Small intestine (tissue), 7 donors: ENCODE measurements around the gene FXYD5. TPM values are rescaled to one million over a fixed set of nuclear protein-coding genes. Genes with fewer than 3 reads are reported as not detected.

Experiments
- DNase-seq, 2 donors: peaks; one replicate each; pipeline versions ENCODE4 v3.0.0 to v3.0.0-alpha.2; 2013
- FAIRE-seq: peaks from 2 replicates; lab custom pipeline; 2012; peaks lifted over from hg19 to GRCh38; lab: Jason Lieb, UNC
- H3K27ac ChIP-seq, 3 donors: one replicate each; pipeline ENCODE4 v1.5.1; 2013; ENCODE audit warnings: low read length in 2 of 3, mild to moderate bottlenecking in 2 of 3, control low read depth in 1 of 3, inconsistent platforms in 1 of 3, low read depth in 1 of 3, moderate library complexity in 1 of 3
- H3K27me3 ChIP-seq, 3 donors: one replicate each; pipeline ENCODE4 v1.6.1; 2013; ENCODE audit warnings: low read length in 3 of 3, inconsistent platforms in 1 of 3; ENCODE audit not compliant: control insufficient read depth in 3 of 3, insufficient read depth in 3 of 3
- H3K36me3 ChIP-seq, 3 donors: one replicate each; pipeline ENCODE4 v1.6.1; 2013; ENCODE audit warnings: low read length in 3 of 3, inconsistent platforms in 1 of 3, low read depth in 1 of 3, mild to moderate bottlenecking in 1 of 3, moderate library complexity in 1 of 3; ENCODE audit not compliant: control insufficient read depth in 3 of 3, insufficient read depth in 2 of 3
- H3K4me1 ChIP-seq, 3 donors: one replicate each; pipeline ENCODE4 v1.6.1; 2013; ENCODE audit warnings: low read length in 2 of 3, inconsistent platforms in 1 of 3, low read depth in 1 of 3, mild to moderate bottlenecking in 1 of 3, moderate library complexity in 1 of 3; ENCODE audit not compliant: control insufficient read depth in 3 of 3, insufficient read depth in 2 of 3
- H3K4me3 ChIP-seq, 3 donors: one replicate each; pipeline ENCODE4 v1.5.1; 2013; ENCODE audit warnings: low read length in 3 of 3, control low read depth in 1 of 3, inconsistent platforms in 1 of 3, low read depth in 1 of 3, mild to moderate bottlenecking in 1 of 3, moderate library complexity in 1 of 3
- H3K9me3 ChIP-seq, 2 donors: one replicate each; pipeline ENCODE4 v1.6.1; 2013; ENCODE audit warnings: low read depth in 1 of 2, low read length in 1 of 2; ENCODE audit not compliant: control insufficient read depth in 2 of 2, insufficient read depth in 1 of 2
- WGBS, 3 donors: extraction: QIAGEN DNeasy Blood & Tissue Kit; methylation state at CpG; one replicate each; pipeline ENCODE4 v1.1.7; 2013; 5-methylcytosine and 5-hydroxymethylcytosine counted together
- polyA plus RNA-seq, 4 donors: library from polyadenylated mRNA; stranded (reverse) in 3 of 4; unstranded in 1 of 4; fragments of 200-250 nt in 3 of 4; fragments of 120-200 nt in 1 of 4; gene quantifications; one replicate each; pipeline versions ENCODE4 v1.2.1 to v1.2.3, GENCODE V29; 2013
- donor health status: healthy with polysubstance abuse.
- donor health status: control.
- donor health status: control.
- donor health status: Bipolar disorder and iron deficiency.
- donor health status: healthy.

The FXYD5 gene
- polyA plus RNA-seq, 4 donors, result 3.4 to 60.5 (median 30.2) TPM

DNA sequence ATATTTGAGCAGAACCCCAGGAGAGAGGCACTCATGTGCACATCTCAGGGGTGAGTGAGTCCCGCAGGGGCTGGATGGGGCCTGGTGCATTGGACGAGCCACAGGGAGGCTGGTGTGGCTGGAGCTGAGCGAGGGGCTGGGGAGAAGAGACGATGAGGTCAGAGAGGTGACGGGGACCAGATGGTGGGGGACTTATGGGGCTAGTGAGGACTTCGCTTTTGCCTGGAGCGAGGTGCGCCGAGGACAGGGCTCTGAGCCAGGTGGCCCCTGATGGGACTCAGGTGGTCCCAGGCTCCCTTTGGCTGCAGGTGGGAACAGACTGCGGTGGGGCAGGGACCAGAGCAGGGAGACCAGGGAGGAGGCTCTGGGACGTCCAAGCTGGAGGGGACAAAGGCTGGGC, 45.8 kb upstream of the FXYD5 start:
- peaks cover 0 to 2% (median 0%) of the 10 kb centered on the region in 3 donors for H3K4me1 ChIP-seq
- H3K4me3 ChIP-seq, result no peak overlapping the region
- DNase-seq, result no peak
- H3K36me3 ChIP-seq, result no peaks in the 10 kb centered on the region
- peaks cover 0 to 6% of the 10 kb centered on the region in 2 donors for H3K9me3 ChIP-seq
- FAIRE-seq, result no peak
- H3K27ac ChIP-seq, result no peak overlapping the region
- 80 to 86% (median 80%) methylated on average over 11 of the region's 11 CpGs for WGBS, 3 donors
- H3K27me3 ChIP-seq, result no peaks in the 10 kb centered on the region

DNA sequence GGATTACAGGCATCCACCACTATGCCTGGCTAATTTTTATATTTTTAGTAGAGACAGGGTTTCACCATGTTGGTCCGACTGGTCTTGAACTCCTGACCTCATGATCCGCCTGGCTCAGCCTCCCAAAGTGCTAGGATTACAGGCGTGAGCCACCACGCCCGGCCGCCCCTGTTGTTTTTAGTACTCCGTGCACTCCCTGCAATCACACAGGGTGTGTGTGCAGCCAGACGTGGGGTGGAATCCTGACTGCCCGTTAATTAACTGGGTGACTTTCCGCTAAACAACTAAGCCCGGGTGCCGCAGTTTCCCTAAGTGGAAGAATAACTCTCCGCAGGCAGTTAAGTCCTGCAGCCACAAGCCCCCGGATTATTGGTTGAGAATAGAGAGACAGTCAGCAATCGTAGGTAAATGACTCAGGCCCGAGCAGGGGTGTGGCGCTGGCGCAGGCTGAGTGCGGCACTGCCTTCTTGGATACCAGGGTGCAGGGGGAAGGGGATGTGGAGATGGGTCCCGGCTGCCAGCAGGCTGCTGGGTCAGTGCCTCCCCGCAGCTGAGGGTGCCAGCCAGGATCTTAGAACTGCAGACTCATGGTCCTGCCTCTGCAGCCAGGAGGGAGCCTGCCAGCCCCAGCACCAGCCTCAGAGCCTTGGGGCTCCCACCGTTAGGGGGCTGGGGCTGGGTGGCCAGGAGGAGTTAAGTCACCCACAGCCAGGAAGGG, 45.0 kb upstream of the FXYD5 start:
- Histone ChIP-seq H3K27ac (no peak overlapping the region), H3K9me3 (peaks cover 0 to 6% of the 10 kb centered on the region in 2 donors), H3K4me3 (no peak overlapping the region), H3K36me3 (no peaks in the 10 kb centered on the region), H3K4me1 (peaks cover 0 to 2% (median 0%) of the 10 kb centered on the region in 3 donors), H3K27me3 (no peaks in the 10 kb centered on the region)
- FAIRE-seq (no peak), DNase-seq (no peak)
- 39 to 72% (median 41%) methylated on average over 22 of the region's 22 CpGs for WGBS, 3 donors

DNA sequence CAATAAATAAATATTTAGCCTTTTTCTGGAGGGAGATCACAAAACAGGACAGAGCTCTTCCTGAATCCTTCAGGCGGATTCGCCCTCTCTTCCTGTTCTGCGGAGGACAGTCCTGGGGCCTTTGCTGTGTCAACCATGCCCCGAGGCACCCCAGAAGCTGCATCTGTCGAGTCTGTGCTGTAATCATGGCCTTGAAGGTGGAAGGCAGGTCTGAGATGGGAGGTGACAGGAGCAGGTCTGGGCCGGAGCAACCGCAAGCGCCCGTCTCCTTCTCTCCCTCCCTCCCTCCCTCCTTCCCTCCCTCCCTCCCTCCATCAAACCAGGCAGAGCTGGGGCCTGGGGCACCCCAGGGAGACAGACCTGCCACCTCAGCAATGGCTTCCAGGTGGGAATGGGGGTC, 43.6 kb upstream of the FXYD5 start:
- FAIRE-seq (no peak), DNase-seq (no peak)
- WGBS, 3 donors, result 49 to 66% (median 59%) methylated on average over 9 of the region's 9 CpGs
- no peak overlapping the region for H3K27ac ChIP-seq
- H3K27me3 ChIP-seq, result no peaks in the 10 kb centered on the region
- H3K36me3 ChIP-seq, result no peaks in the 10 kb centered on the region
- H3K9me3 ChIP-seq, result peaks cover 0 to 2% of the 10 kb centered on the region in 2 donors
- peaks cover 0 to 12% (median 2%) of the 10 kb centered on the region in 3 donors for H3K4me1 ChIP-seq
- H3K4me3 ChIP-seq, result no peak overlapping the region

DNA sequence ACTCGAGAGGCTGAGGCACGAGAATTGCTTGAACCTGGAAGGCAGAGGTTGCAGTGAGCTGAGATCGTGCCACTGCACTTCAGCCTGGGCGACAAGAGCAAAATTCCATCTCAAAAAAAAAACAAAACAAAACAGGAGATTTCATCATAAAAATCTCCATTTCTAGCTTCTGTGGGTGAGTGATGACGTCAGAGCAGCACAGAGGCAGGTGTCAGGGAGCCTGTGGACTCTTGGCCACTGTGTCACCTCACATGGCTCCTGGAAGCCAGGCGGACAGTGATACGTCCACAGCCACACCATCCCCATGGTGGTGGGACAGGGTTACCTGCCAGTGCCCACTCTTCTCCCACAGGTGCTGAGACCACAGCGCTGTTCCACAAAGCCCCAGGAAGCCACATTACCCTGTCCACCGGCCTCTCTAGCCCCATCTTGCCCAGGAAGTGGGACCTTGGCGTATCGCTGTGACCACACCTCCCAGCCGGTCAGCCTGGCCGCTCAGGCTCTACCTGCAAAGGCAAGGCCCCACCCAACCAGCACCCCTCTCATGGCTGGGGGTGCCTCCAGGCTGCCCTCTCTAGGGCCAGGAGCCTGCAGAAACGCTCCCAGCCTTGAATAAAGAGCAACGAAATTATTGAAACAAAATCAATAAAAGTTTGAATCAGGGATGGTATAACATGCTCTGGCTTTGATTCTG, 41.4 kb upstream of the FXYD5 start:
- Histone ChIP-seq H3K36me3 (peaks cover 0 to 4% (median 0%) of the 10 kb centered on the region in 3 donors), H3K27me3 (no peaks in the 10 kb centered on the region), H3K4me3 (no peak overlapping the region), H3K4me1 (peaks cover 0 to 21% (median 0%) of the 10 kb centered on the region in 3 donors), H3K27ac (no peak overlapping the region), H3K9me3 (no peaks in the 10 kb centered on the region)
- FAIRE-seq (no peak), DNase-seq (no peak)
- 72 to 86% (median 83%) methylated on average over 15 of the region's 15 CpGs for WGBS, 3 donors

DNA sequence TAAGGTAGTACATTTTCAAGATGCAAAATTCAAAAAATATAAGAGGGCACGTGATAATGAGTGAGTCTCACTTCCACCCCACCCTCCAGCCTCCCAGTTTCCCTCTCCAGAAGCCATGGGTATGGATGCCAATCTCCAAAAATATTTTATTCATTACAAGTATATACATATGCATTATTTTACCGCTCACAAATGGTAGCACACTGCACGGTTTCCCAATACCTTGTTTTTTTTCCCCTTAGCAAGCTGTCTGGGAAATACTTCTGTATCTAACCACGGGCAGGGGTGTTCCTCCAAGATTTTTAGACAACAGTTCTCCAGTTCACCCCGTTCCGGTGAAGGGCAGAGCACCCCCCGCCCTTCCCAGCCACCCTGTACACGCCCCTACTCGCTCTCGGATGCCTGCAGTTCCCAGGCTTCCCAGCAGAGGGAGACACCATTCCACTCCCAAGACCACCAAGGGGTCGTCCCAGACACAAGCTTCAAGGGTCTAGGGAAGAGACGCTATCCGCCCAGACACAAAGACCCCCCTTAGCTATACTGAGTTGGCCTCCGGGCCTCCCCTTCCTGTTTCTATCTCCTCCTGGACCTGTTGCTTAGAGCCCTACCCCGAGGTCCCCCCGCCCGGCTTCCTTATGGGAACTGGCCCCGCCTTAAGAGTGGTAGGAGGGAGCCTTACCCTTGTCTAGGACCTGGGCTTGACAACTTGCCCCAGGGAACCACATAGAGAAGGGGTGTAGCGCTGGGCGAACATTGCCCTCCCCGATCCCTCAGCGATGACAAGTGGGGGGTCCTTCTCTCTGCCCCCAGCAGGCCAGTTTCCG, 40.0 kb upstream of the FXYD5 start:
- no peaks in the 10 kb centered on the region for H3K9me3 ChIP-seq
- H3K27ac ChIP-seq, result peak overlapping the region; percentile 24 to 90 (median 28)
- WGBS, 3 donors, result 8 to 10% (median 8%) methylated on average over 23 of the region's 23 CpGs
- no peaks in the 10 kb centered on the region for H3K27me3 ChIP-seq
- DNase-seq (peak; percentile 45 to 92), FAIRE-seq (no peak)
- peaks cover 0 to 16% (median 0%) of the 10 kb centered on the region in 3 donors for H3K36me3 ChIP-seq
- peak overlapping the region in 2 of 3 donors; percentile 16 to 62 for H3K4me3 ChIP-seq
- H3K4me1 ChIP-seq, result peaks cover 0 to 22% (median 0%) of the 10 kb centered on the region in 3 donors

DNA sequence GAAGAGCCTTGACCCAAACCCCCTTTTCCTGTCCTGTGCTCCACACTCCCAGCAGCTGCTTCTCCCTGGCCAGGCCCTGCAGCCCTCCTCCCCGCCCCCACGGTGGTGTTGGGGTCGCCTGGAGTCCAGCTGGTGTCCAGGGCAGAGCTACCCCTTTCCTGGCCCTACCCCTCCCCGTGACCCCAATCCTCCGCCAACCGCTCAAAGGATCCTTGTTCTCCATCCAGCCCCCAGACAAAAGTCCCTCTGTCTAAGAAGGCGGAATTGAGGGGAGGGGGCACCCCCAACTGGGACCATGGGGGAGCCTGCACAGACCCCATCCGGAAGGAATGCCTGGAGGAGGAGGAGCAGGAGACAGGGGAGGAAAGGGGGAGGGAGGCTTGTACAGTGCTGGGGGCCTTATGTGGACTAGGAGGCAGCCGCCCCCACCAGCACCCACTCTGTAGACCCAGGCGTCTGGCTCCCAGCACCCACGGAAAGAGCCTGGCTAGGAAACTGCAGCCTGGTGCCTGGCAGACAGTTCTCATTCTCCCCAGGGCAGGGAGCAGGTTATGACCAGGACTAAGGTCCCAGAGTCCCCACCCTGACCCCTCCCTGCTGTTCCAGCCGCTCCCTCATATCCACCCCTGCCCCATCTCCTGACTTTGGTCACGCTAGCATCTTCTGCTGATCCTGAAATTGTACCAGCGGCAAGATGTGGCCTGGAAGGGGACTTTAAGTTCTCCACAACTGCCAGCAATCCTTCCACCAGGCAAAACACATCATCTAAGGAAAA, 39.2 kb upstream of the FXYD5 start, which contains the start of gene FXYD3:
TSS of gene FXYD3 (plus strand) at position 647 of the 775 bp plus-strand sequence. CDS start 3,554 bp downstream, outside the sequence.
- Histone ChIP-seq H3K36me3 (peaks cover 0 to 24% (median 0%) of the 10 kb centered on the region in 3 donors), H3K4me1 (peaks cover 0 to 22% (median 0%) of the 10 kb centered on the region in 3 donors), H3K27me3 (no peaks in the 10 kb centered on the region), H3K4me3 (peak within 1 kb of the TSS; percentile 37 to 62 (median 41)), H3K9me3 (no peaks in the 10 kb centered on the region), H3K27ac (peak within 1 kb of the TSS; percentile 28 to 90 (median 67))
- 21 to 54% (median 37%) methylated on average over 14 of the region's 14 CpGs for WGBS, 3 donors
- no peak for FAIRE-seq
- peak; percentile 72 to 77 for DNase-seq

DNA sequence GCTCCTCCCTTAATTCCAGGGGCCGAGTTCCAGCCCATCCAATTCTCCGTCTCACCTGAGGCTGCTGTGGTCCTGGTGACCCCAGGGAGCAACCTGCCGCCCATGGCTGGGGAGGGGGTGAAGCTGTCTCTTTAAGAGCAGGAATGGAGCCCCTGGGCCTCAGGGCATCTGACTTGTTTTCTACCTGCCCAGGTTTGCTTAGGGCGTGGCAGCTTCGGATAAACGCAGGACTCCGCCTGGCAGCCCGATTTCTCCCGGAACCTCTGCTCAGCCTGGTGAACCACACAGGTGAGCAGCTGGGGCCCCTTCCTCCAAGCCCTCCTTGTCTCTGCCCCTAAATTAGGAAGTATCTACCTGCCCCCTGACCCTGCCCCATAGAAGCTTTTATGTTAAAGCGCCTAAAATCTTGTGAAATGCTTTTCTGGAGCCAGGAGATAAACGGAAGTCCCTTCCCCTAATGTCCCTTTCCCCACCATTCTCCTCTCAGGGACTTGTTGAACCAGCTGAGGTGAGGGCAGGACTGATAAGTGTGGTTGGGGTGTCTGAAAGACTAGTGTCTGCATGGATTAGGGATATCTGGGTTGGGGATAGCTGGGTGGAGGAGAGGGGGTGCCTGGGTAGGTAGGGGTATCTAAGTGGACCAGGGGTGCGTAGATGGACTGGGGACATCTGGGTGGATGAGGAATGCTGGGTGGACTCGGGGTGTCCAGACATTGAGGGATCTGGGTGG, 38.3 kb upstream of the FXYD5 start:
- H3K4me3 ChIP-seq, result peak overlapping the region; percentile 37 to 62 (median 41)
- peak overlapping the region; percentile 28 to 90 (median 67) for H3K27ac ChIP-seq
- H3K36me3 ChIP-seq, result peaks cover 0 to 33% (median 0%) of the 10 kb centered on the region in 3 donors
- no peaks in the 10 kb centered on the region for H3K27me3 ChIP-seq
- no peak for FAIRE-seq
- WGBS, 3 donors, result 20 to 58% (median 36%) methylated on average over 13 of the region's 13 CpGs
- H3K4me1 ChIP-seq, result peaks cover 0 to 28% (median 2%) of the 10 kb centered on the region in 3 donors
- H3K9me3 ChIP-seq, result no peaks in the 10 kb centered on the region
- peak; percentile 77 to 85 for DNase-seq
